ENCODE measurements around the gene OR7G3.

DNA sequence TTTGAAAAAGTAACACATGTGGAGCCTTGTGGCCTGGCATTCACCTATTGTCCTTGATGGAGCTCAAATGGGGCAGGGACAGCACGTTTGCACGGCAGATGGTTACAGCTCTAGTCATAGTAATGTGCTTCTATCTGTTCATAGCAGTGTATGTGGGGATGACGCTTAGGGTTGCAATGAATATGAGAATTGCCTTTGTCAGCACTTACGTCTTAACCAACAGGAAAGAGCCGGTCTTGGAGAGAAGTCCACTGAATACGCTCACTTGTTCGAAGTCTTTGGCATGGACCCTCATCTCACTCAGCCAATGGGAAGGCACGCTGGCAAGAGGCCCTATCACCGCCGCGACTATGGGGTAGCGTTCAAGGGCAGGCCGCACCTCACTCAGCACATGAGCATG lies 33.1 kb upstream of the OR7G3 start:
- TF ChIP-seq FOXK2 (IDR thresholded peaks at IDR 0.05) (no peak), ELF4 (IDR thresholded peaks at IDR 0.05) (no peak), SP1 (IDR thresholded peaks at IDR 0.05) (no peak), FOXM1 (IDR thresholded peaks at IDR 0.05; ENCODE audit: borderline replicate concordance) (no peak), HDGF (IDR thresholded peaks at IDR 0.05; ENCODE audit: borderline replicate concordance) (no peak)
